Left ventricle myocardium inferior (tissue), 1 donor: ENCODE measurements around the gene CRY1. TPM values are rescaled to one million over a fixed set of nuclear protein-coding genes. Genes with fewer than 3 reads are reported as not detected.
"Not testable (repeated sequence)": the region's sequence is repeated elsewhere in the genome, so short reads cannot be mapped to it uniquely, and the experiment has no call there.

Source experiments
- DNase-seq: peaks from one replicate; pipeline ENCODE4 v3.0.0-alpha.2; 2020
- H3K27ac ChIP-seq: fragments of 200-600 bp; replicated peaks from 2 replicates; pipeline ENCODE4 v1.8.0; 2021
- H3K27me3 ChIP-seq: fragments of 200-600 bp; 2 replicates; pipeline ENCODE4 v1.8.0; 2021; ENCODE audit warnings: low read depth
- H3K36me3 ChIP-seq: fragments of 200-600 bp; 2 replicates; pipeline ENCODE4 v1.8.0; 2021
- H3K4me1 ChIP-seq: fragments of 200-600 bp; 2 replicates; pipeline ENCODE4 v1.8.0; 2021
- H3K4me3 ChIP-seq: fragments of 200-600 bp; 2 replicates; pipeline ENCODE4 v1.8.0; 2021; ENCODE audit warnings: mild to moderate bottlenecking, moderate library complexity
- H3K9me3 ChIP-seq: fragments of 200-600 bp; replicated peaks from 2 replicates; pipeline ENCODE4 v1.8.0; 2021
- CTCF ChIP-seq: fragments of 200-600 bp; IDR thresholded peaks from 2 replicates; pipeline ENCODE4 v1.8.0; 2021; ENCODE audit warnings: antibody characterized with exemption, mild to moderate bottlenecking, borderline replicate concordance
- intact Hi-C: fragments of 100-400 bp; cut with micrococcal nuclease; formaldehyde crosslinking; loops from one replicate; pipeline ENCODE4 v1.11.0; 2022
- total RNA-seq: library from RNA; stranded (reverse); fragmentation: NEBNext Ultra II Directional; extraction: Animal tissue kit (Norgen Biotek cat#: 25700); gene quantifications from one replicate; pipeline ENCODE4 v1.2.1, GENCODE V29; 2021
- donor health status: DM: no; HTN: yes; CAD: no; lungs with severe emphysema.

CRY1 gene
- total RNA-seq, 1 donor from 2014 or later = 10.0 TPM

GRCh38 chr12:107027636-107028053 is 65.7 kb downstream of the CRY1 start:
- intact Hi-C loops = no loop called here
- no peak for DNase-seq
- Histone ChIP-seq H3K9me3 (no peaks in the 10 kb centered on the region), H3K36me3 (no peaks in the 10 kb centered on the region), H3K4me3 (peak overlapping the region; percentile 37), H3K27me3 (no peaks in the 10 kb centered on the region), H3K27ac (peak overlapping the region; percentile 72), H3K4me1 (peaks cover 72% of the 10 kb centered on the region)
- no peak for TF ChIP-seq CTCF

- intact Hi-C loops = no loop called here
- Histone ChIP-seq H3K27ac (peak overlapping the region; percentile 72), H3K4me3 (peak overlapping the region; percentile 37), H3K9me3 (no peaks in the 10 kb centered on the region), H3K4me1 (peaks cover 68% of the 10 kb centered on the region), H3K36me3 (no peaks in the 10 kb centered on the region), H3K27me3 (no peaks in the 10 kb centered on the region)
- no peak for TF ChIP-seq CTCF
- DNase-seq = no peak
Observed at GRCh38 chr12:107026806-107027635, 66.3 kb downstream of the CRY1 start.

GRCh38 chr12:107026356-107026755 is 67.0 kb downstream of the CRY1 start:
- H3K27me3 ChIP-seq, H3K36me3 ChIP-seq, intact Hi-C loops, DNase-seq, H3K9me3 ChIP-seq, H3K4me3 ChIP-seq: not testable (repeated sequence)
- Histone ChIP-seq H3K27ac (peak overlapping the region; percentile 72), H3K4me1 (peaks cover 61% of the 10 kb centered on the region)

- Histone ChIP-seq H3K36me3 (peaks cover 7% of the 10 kb centered on the region), H3K9me3 (no peaks in the 10 kb centered on the region), H3K4me1 (peaks cover 54% of the 10 kb centered on the region), H3K4me3 (no peak overlapping the region), H3K27me3 (no peaks in the 10 kb centered on the region), H3K27ac (no peak overlapping the region)
- TF ChIP-seq CTCF = no peak
- intact Hi-C loops = no loop called here
- DNase-seq = no peak
Observed at GRCh38 chr12:107025671-107026070, 67.7 kb downstream of the CRY1 start.

- peaks cover 12% of the 10 kb centered on the region for H3K4me1 ChIP-seq
- H3K36me3 ChIP-seq = peaks cover 10% of the 10 kb centered on the region
- no peak overlapping the region for H3K4me3 ChIP-seq
- H3K9me3 ChIP-seq = no peaks in the 10 kb centered on the region
- no peak for DNase-seq
- intact Hi-C loops = no loop called here
- no peak for TF ChIP-seq CTCF
- no peaks in the 10 kb centered on the region for H3K27me3 ChIP-seq
- H3K27ac ChIP-seq = no peak overlapping the region
Observed at GRCh38 chr12:107019546-107019945, 73.8 kb downstream of the CRY1 start.

GRCh38 chr12:107017042-107017441 is 76.3 kb downstream of the CRY1 start:
- Histone ChIP-seq H3K27ac (no peak overlapping the region), H3K4me3 (no peak overlapping the region), H3K36me3 (peaks cover 10% of the 10 kb centered on the region), H3K9me3 (no peaks in the 10 kb centered on the region), H3K4me1 (peaks cover 12% of the 10 kb centered on the region), H3K27me3 (no peaks in the 10 kb centered on the region)
- no peak for TF ChIP-seq CTCF
- intact Hi-C loops = no loop called here
- no peak for DNase-seq
